Measurements from ENCODE around the gene CLASP1. TPM values are rescaled to one million over a fixed set of nuclear protein-coding genes. Genes with fewer than 3 reads are reported as not detected.
"Not testable (repeated sequence)": the region's sequence is repeated elsewhere in the genome, so short reads cannot be mapped to it uniquely, and the experiment has no call there.

The CLASP1 gene
- total RNA-seq, 1 donor from 2014 or later = 76.0 TPM

DNA sequence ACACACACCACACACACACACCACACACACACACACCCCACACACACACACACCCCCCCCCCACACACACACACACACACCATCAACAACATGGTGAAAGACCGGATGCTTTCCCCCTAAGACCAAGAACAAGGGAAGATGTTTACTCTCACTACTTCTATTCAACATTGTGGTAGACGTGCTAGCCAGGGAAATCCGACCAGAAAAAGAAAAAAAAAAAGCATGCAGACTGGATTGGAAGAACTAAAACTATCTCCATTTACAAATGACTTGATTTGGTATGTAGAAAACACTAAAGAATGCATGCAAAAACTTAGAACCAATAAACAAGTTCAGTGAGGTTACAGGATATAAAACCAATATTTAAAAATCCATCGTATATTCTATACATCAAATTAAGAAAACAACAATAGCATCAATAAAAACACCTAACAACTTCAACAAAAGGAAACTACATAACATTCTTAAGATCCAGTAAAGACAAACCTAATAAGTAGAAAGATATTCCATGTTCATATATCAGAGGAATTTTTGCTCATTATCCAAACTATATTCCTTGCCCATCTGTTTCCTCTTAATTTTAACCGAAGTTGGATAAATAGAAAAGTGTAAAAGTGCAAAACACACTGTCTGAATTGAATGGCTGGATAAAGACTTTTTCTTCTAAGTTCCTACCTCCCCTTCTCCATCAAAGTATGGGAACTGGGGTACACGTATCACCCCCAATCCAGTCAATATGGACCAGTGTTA is 170.1 kb downstream of the CLASP1 start:
- intact Hi-C loops (cut with micrococcal nuclease) = no loop called here

GRCh38 chr2:121478358-121478995 is 170.8 kb downstream of the CLASP1 start:
- intact Hi-C loops (cut with micrococcal nuclease) = not testable (repeated sequence)

DNA sequence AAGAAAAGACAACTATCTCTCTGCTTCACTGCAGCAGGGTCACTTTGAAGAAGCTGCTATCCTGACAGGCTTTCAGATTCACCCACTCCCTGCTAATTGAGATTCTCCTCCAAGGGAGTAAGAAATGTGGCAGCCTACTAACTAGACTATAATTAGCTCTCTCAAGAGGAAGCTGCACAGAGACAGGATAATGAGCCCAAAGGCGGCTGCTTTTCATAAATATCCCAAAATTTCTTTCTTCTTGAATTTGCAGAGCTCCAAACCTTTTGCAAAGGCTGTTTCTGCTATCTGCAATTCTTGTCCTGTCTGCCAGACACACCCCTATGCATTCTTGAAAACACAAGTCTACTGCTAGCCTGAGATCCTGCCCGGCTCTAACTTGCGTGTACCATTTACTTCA is 172.6 kb downstream of the CLASP1 start:
- intact Hi-C loops (cut with micrococcal nuclease) = no loop called here

DNA sequence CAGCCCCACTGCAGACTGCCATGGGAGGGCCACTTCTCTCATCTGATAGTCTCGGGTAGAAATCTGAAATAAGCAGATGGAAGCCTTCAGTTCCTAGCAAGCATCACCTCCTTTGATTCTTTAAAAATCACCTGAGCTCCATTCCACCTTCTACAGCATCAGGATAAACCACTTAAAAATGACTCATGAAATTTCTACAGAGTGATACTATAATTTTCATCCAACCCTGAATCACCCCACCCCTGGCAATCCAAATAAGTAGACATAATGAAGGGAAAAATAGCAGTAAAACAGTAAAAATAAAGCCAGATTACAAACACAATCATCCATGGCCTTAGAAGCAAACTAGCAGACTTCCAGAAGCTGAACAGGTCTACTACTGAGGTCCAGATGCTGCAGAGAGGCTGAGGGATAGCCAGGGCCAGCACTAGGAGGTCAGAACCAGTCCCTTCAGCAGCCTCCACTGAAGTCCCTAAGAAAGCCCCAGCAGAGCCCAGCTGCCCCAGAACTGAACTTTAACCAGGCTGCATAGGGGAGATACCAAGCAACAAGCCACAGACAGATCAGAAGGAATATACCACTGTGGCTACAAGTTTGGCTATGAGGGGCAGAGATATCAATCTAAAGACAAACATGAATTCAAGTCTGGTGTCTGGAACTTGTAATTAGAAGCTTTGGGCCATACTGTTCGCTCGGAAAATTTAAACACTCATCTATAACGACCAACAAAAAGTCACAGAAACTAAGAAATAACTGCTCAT is 173.3 kb downstream of the CLASP1 start:
- intact Hi-C loops (cut with micrococcal nuclease) = no loop called here

DNA sequence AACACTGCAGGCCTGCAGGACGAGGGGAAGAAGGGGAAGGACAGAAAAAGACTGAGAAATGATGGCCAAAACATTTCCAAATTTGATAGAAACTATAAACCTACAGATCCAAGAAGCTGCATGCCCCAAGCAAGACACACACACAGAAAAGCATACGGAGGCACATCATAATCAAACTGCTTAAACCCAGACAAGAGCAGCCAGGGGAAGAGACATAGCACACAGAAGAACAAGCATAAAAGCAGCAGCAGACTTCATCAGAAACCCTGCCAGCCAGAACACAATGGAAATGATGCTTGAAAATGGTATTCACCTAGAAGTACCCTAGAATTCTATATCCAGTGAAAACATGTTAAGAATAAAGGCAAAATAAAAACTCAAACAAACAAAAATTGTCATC is 175.8 kb downstream of the CLASP1 start:
- intact Hi-C loops (cut with micrococcal nuclease) = no loop called here

- intact Hi-C loops (cut with micrococcal nuclease) = no loop called here
These were observed 176.7 kb downstream of the CLASP1 start for GRCh38 chr2:121472470-121472993.

- intact Hi-C loops (cut with micrococcal nuclease) = no loop called here
These were observed 177.5 kb downstream of the CLASP1 start for GRCh38 chr2:121471532-121472469.

DNA sequence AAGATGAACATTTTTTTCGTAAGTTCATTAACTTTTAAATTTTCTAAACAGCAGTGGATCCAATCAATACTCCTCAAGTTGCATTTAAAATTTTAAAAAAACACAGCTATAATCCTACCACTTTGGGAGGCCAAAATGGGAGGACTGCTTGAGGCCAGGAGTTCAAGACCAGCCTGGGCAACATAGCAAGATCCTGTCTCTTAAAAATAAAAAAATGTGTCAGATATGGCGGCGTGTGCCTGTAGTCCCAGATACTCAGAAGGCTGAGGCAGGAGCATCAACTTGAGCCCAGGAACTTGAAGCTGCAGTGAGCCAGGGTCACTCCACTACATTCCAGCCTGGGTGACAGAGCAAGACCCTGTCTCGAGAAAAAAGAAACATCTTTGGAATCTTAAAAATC is 178.3 kb downstream of the CLASP1 start:
- intact Hi-C loops (cut with micrococcal nuclease) = no loop called here

GRCh38 chr2:121469356-121469755 is 179.9 kb downstream of the CLASP1 start:
- intact Hi-C loops (cut with micrococcal nuclease) = no loop called here

DNA sequence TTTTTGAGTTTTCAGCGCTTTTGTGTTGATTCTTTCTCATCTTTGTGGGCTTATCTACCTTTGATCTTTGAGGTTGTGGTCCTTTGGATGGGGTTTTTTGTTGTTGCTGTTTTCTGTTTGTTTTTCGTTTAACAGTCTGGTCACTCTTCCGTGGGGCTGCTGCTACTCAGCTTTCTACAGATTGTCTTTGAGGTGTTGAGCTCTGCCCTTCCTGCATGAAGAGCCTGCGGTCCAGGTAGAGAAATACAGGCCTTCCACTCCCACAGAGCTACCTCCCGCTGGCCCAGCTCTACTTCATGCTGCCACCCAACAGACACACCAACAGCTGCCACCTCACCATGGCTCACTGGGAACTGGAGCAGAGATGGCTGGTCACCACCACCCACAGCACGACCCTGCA is 180.3 kb downstream of the CLASP1 start:
- intact Hi-C loops (cut with micrococcal nuclease) = no loop called here

- intact Hi-C loops (cut with micrococcal nuclease) = no loop called here
These were observed 190.0 kb downstream of the CLASP1 start for GRCh38 chr2:121459291-121459690.

DNA sequence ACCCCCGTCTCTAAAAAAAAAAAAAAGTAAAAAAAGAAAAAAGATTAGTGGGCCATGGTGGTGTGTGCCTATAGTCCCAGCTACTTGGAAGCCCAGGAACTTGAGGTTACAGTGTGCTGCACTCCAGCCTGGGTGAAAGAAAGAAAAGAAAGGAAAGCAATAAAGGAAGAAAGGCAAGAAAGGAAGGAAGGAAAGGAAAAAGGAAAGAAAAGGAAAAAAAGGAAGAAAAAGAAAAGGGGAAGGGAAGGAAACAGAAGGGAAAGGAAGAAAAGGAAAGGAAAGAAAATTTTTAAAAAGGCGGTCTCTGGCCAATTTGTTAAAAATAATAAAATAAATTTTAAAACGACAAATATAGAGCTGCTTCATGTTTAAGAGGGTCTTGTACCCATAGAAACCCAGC is 192.9 kb downstream of the CLASP1 start:
- intact Hi-C loops (cut with micrococcal nuclease) = no loop called here

GRCh38 chr2:121455446-121455845 is 193.8 kb downstream of the CLASP1 start:
- intact Hi-C loops (cut with micrococcal nuclease) = no loop called here

DNA sequence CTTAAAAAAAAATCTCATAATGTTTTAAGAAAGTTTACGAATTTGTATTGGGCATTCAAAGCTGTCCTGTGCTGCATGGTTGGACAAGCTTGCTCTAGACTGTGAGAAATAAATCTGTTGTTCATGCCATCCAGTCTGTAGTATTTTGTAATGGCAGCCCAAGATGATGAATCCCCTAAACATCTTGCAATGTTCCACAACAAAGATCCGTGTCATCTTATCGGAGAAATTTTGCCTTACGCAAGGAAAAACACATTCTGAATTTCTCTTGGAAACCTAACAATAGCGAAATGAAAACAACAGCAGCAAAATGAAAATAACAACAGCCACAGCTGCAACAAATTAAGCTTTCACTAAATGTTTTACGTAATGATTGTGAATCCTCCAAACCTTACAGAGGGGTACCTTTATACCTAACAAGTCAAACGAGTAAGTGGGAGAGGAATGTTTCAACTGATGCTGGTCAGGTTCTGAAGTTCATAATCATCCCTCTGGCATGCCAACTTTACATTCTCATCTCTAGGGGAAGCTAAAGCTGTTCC is 194.6 kb downstream of the CLASP1 start:
- intact Hi-C loops (cut with micrococcal nuclease) = no loop called here

DNA sequence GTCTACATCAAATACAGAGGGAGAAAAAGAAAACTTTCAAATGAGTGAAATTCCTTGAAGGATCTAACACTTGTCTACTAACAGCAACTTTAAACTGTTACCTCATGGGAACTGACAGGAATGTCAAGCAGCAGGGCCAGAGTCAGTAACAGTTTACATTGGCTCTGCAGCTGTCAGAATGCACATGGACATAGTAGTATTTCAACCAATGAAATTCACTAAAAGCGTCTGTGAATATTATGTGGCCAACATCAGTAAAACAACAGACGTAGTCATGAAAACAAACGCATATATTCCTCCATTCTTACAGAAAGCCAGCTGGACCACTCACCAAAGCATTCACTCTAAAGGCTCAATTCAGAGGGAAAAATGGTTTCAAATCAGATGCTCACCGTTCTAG is 197.9 kb downstream of the CLASP1 start:
- intact Hi-C loops (cut with micrococcal nuclease) = no loop called here

DNA sequence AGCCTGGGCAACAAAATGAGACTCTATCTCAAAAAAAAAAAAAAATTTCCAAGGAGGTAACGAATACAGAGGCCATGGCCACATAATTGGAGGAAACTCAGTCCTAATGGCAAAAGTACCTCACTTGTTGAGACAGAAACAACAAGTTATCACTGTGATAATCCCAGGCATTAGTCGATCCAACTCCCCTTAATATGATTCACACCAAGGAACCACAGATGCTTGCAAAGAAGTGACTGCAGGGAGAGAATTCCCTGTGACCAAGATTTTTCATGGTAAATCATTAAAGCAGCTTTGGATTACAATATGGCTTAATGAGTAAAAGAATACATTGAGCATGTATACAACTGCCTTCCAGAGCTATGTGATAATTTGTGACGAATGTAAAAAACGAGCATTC is 199.0 kb downstream of the CLASP1 start:
- intact Hi-C loops (cut with micrococcal nuclease) = no loop called here

DNA sequence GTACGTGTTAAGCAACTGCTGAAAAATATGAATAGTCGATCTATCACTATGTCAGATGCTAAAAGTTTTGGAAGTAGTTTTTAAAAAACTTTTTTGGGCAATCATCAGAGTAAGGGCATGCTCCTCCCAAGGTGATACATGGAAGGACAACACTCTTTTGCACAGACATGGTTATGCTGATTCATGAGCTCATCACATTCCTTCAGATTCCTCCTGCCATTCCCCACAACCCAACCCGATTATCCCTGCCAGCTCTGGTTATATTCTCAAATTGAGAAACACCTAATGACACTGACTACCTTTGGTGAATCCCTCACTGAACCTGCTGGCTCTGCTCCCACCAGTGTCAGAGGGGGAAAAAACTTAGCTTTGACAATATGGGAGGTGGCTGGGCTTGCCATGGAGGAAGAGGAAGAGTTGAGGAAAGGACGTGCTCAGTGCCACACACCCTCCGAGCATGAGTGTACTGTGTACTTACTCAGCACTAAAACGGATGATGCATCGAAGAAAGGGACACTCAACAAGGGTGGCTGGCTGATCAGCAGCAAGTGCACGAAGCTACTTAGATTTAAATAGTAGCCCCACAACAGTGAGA is 202.5 kb downstream of the CLASP1 start:
- intact Hi-C loops (cut with micrococcal nuclease) = no loop called here

GRCh38 chr2:121442889-121443288 is 206.4 kb downstream of the CLASP1 start:
- intact Hi-C loops (cut with micrococcal nuclease) = no loop called here

- intact Hi-C loops (cut with micrococcal nuclease) = not testable (repeated sequence)
These were observed 211.0 kb downstream of the CLASP1 start for GRCh38 chr2:121438290-121438689.

- intact Hi-C loops (cut with micrococcal nuclease) = no loop called here
These were observed 212.3 kb downstream of the CLASP1 start for GRCh38 chr2:121436918-121437317.

All from T-helper 1 cell treated with Interleukin-12 subunit alpha and Interleukin-12 subunit beta and Interleukin-4 antibody, amounts not matched to agents 30 ng/mL and 1 ng/mL, for 36 hours (primary cell).